ENCODE results near the gene HDLBP.
"Not testable (repeated sequence)": the region's sequence is repeated elsewhere in the genome, so short reads cannot be mapped to it uniquely, and the experiment has no call there.

HDLBP gene

GRCh38 chr2:241304039-241304670, 11.3 kb downstream of the HDLBP start:
- no peak for DNase-seq

- no peak for DNase-seq
Observed at GRCh38 chr2:241302759-241303651, 12.5 kb downstream of the HDLBP start.

DNA sequence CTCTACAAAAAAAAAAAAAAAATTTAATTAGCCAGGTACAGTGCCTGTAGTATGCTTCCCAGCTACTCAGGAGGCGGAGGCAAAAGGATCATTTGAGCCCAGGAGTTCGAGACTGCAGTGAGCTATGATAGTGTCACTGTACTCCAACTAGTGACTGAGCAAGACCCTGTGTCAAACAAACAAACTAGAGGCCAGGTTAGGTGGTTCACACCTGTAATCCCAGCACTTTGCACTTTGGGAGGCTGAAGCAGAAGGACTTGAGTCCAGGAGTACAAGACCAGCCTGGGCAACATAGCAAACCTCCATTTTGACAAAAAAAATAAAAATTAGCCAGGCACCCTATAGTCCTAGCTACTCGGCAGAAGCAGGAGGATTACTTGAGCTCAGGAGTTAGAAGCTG, 13.4 kb downstream of the HDLBP start:
- no peak for DNase-seq

- no peak for DNase-seq
Observed at GRCh38 chr2:241300000-241300399, 15.5 kb downstream of the HDLBP start.

DNA sequence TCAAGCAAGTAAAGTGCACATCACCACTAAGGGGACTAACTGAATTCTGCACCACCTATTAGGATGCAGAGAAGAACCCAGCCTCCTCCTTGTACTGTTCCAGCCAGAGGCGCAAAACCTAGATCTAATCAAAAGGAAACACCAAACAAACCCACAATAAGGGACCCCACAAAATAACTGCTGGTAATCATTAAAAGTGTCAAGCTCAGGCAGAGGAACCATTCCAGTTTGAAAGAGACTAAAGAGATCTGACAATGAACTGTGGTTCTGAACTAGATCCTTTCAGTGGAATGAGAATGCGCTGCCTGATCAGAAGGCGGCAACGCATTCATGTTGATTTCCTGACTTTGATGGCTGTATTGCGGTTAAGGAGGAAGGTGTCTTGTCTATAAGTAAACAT, 16.8 kb downstream of the HDLBP start:
- DNase-seq, result no peak

GRCh38 chr2:241296767-241297166, 18.7 kb downstream of the HDLBP start:
- no peak for DNase-seq

- no peak for DNase-seq
Observed at GRCh38 chr2:241295326-241296095, 20.0 kb downstream of the HDLBP start.

GRCh38 chr2:241293378-241293797, 22.1 kb downstream of the HDLBP start:
- DNase-seq, result not testable (repeated sequence)

GRCh38 chr2:241291977-241292376, 23.5 kb downstream of the HDLBP start:
- DNase-seq, result no peak

DNA sequence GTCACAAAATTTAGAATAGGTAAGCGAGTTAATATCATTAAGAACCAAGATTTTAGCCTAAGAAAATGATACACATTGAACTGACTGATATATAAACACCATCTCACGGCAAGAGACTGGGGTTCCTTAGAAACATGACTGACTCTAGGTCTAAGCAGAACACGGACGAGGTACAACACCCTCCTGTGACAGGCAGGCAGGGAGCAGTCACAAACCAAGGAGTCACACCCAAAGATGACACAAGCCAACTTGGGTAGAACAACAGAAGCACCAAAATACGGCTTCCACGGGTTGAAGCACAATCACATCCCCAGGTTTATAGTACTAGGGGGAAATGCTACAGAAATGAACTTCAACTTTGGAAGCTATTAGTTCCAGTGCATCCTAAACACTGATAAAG, 24.3 kb downstream of the HDLBP start:
- no peak for DNase-seq

DNA sequence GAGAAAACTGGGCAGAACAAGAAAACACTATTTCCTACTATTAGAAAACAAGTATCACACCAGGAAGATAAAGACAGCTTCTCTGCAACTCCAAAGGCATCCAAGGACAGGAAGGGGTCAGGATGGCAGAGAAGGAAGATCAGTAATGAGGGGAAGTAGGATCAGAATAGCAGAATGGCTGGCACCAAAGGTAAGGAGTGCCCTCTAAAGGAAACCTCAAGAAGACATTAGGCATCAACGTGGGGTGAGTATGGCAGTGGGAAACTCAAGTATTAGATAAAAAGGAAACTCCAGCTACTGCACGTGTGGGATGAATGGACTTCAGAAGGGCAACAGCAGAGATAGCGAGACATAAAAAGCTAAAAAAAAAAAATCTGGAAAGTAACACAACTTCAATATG, 25.9 kb downstream of the HDLBP start:
- no peak for DNase-seq

- DNase-seq, result no peak
Observed at GRCh38 chr2:241289053-241289452, 26.4 kb downstream of the HDLBP start.

GRCh38 chr2:241288324-241288888, 27.1 kb downstream of the HDLBP start:
- DNase-seq, result no peak

GRCh38 chr2:241286348-241287090, 29.0 kb downstream of the HDLBP start:
- no peak for DNase-seq

GRCh38 chr2:241285596-241285995, 29.9 kb downstream of the HDLBP start:
- no peak for DNase-seq

DNA sequence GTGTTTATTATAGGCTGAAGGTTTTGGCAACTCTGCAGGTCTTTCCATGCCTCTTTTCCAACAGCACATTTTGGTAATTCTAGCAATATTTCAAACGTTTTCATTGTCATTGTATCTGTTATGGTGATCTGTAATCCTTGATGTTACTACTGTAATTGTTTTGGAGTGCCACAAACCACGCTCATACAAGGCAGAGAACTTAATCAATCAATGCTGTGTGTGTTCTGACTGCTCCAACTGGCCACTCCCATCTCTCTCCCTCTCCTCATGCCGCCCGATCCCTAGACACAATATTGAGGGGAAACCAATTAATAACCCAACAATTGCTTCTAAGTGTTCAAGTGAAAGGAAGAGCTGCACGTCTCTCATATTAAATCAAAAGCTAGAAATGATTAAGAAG, 32.9 kb downstream of the HDLBP start:
- no peak for DNase-seq

DNA sequence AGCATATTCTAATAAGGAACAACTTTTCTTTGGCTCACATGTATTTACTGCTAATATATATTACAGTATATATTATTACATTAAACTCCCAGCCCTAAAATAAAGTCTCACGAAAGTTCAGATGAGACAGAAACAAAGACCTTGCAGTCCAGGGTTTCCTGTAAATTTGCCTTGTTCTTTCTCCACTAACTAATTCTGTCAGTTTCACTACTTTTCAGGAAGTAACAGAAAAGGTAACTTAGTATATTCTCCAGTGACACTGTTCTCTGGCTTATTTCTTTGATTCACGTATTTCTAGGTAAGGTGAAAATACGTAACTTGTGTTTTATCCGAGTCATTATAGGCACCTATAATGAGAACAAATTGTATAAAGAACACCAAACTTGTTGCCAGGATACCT, 35.2 kb downstream of the HDLBP start:
- no peak for DNase-seq

DNA sequence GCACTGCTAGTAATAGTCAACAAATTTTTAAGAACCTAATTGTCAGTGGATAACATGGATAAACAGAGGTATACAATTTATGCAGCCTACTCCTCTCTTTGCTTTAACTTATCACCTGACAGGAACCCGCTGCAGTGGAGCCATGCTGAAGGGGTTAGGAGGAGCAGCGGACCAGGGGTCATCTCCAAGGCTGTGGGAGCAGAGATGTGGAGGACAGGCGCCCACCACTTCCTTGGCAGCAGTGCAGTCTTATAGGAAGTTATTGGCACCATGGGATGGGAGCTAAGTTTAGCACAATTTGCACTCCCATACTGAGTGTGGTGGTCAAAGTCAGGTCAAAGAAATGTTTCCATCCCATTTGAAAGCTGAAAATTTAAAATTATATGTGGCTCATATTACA, 35.6 kb downstream of the HDLBP start:
- no peak for DNase-seq

- DNase-seq, result no peak
Observed at GRCh38 chr2:241279413-241279812, 36.1 kb downstream of the HDLBP start.

- not testable (repeated sequence) for DNase-seq
Observed at GRCh38 chr2:241278306-241278705, 37.2 kb downstream of the HDLBP start.

DNA sequence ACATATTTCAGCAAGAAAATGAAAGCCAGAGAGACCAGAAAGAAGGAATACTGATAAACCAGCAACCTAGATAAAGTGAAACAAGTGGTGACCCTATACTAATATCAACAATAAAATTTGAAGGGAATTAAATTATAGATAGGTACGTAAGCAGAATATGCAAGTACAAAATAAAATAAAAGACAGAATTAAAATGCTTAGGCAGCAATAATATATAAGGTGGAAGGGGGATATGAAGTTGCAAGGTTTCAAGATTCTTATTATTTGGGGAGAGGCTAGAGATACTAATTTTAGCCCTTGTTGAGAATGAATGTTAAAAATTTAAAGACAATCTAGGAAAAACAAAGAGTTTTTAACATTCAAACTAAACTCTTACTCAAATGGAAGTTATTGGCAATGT, 39.6 kb downstream of the HDLBP start:
- DNase-seq, result no peak

GRCh38 chr2:241275504-241275903, 40.0 kb downstream of the HDLBP start:
- no peak for DNase-seq

GRCh38 chr2:241274127-241274526, 41.3 kb downstream of the HDLBP start:
- no peak for DNase-seq

All from NCI-H446 treated with DMSO at 0.1 percent for 48 hours (cell line).